ENCODE measurements around the gene CA6. TPM values are rescaled to one million over a fixed set of nuclear protein-coding genes. Genes with fewer than 3 reads are reported as not detected.
"Not testable (repeated sequence)": the region's sequence is repeated elsewhere in the genome, so short reads cannot be mapped to it uniquely, and the experiment has no call there.

The CA6 gene
- not detected for total RNA-seq

- DNase-seq (ENCODE audit: low spot score) = no peak
- no peak for ATAC-seq (ENCODE audit: low FRiP score)
- no peak for TF ChIP-seq CTCF (IDR thresholded peaks at IDR 0.05)
These were observed at the start of gene CA6 for GRCh38 chr1:8945568-8945967. TSS of gene CA6 (plus strand) at chr1:8945868. CDS start at chr1:8945887, 19 bp downstream.

GRCh38 chr1:8896775-8897174, 48.9 kb upstream of the CA6 start:
- ATAC-seq (ENCODE audit: low FRiP score); DNase-seq (ENCODE audit: low spot score): not testable (repeated sequence)

- DNase-seq (ENCODE audit: low spot score); ATAC-seq (ENCODE audit: low FRiP score): not testable (repeated sequence)
These were observed 48.2 kb upstream of the CA6 start for GRCh38 chr1:8897505-8897904.

GRCh38 chr1:8898418-8898817, 47.2 kb upstream of the CA6 start:
- ATAC-seq (ENCODE audit: low FRiP score); DNase-seq (ENCODE audit: low spot score): not testable (repeated sequence)

- DNase-seq (ENCODE audit: low spot score) (no peak), ATAC-seq (ENCODE audit: low FRiP score) (no peak)
- no peak for TF ChIP-seq CTCF (IDR thresholded peaks at IDR 0.05)
These were observed 46.6 kb upstream of the CA6 start for GRCh38 chr1:8899046-8899445.

GRCh38 chr1:8900684-8901083, 45.0 kb upstream of the CA6 start:
- not testable (repeated sequence) for DNase-seq (ENCODE audit: low spot score); ATAC-seq (ENCODE audit: low FRiP score)

GRCh38 chr1:8902765-8903164, 42.9 kb upstream of the CA6 start:
- DNase-seq (ENCODE audit: low spot score) = no peak
- no peak for TF ChIP-seq CTCF (IDR thresholded peaks at IDR 0.05)
- no peak for ATAC-seq (ENCODE audit: low FRiP score)

GRCh38 chr1:8903410-8903809, 42.3 kb upstream of the CA6 start:
- ATAC-seq (ENCODE audit: low FRiP score) (peak; percentile 1), DNase-seq (ENCODE audit: low spot score) (no peak)
- no peak for TF ChIP-seq CTCF (IDR thresholded peaks at IDR 0.05)

- peak; percentile 46 for DNase-seq (ENCODE audit: low spot score)
- no peak for TF ChIP-seq CTCF (IDR thresholded peaks at IDR 0.05)
- peak; percentile 71 for ATAC-seq (ENCODE audit: low FRiP score)
These were observed 41.6 kb upstream of the CA6 start for GRCh38 chr1:8903908-8904650.
